Skin epidermis (tissue), 12 donors: ENCODE measurements around the gene POLR3K.
A peak's percentile ranks its signal among the peaks of the same experiment; 100 is the strongest.
"Not testable (repeated sequence)": the region's sequence is repeated elsewhere in the genome, so short reads cannot be mapped to it uniquely, and the experiment has no call there.

ENCODE experiments used
- H3K27ac ChIP-seq, 21 experiments: fragments of 200-600 bp; sonication (generic) in 11 of 21; one replicate each; pipeline ENCODE4 v1.5.0; 2020; ENCODE audit warnings: mild to moderate bottlenecking in 3 of 21, inconsistent platforms in 2 of 21, moderate library complexity in 2 of 21
- H3K4me3 ChIP-seq, 7 experiments: fragments of 200-600 bp; sonication (generic) in 2 of 7; one replicate each; pipeline ENCODE4 v1.5.0; 2020; ENCODE audit warnings: inconsistent platforms in 2 of 7, mild to moderate bottlenecking in 2 of 7, moderate library complexity in 1 of 7

POLR3K gene

GRCh38 chr16:34648-34987 lies 18.8 kb downstream of the POLR3K start:
- H3K4me3 ChIP-seq, result no peak overlapping the region
- peak overlapping the region in 5 of 21 experiments; percentile 10 to 62 (median 37) for H3K27ac ChIP-seq

GRCh38 chr16:33877-34647 lies 19.3 kb downstream of the POLR3K start:
- peak overlapping the region in 2 of 21 experiments; percentile 58 to 62 for H3K27ac ChIP-seq
- no peak overlapping the region for H3K4me3 ChIP-seq

- not testable (repeated sequence) for H3K4me3 ChIP-seq, H3K27ac ChIP-seq
Measured at GRCh38 chr16:33154-33876, 20.1 kb downstream of the POLR3K start.

- not testable (repeated sequence) for H3K4me3 ChIP-seq, H3K27ac ChIP-seq
Measured at GRCh38 chr16:30627-31026, 22.8 kb downstream of the POLR3K start.

GRCh38 chr16:25926-26348 lies 27.5 kb downstream of the POLR3K start:
- not testable (repeated sequence) for H3K4me3 ChIP-seq, H3K27ac ChIP-seq

GRCh38 chr16:24151-24550 lies 29.3 kb downstream of the POLR3K start:
- H3K27ac ChIP-seq, H3K4me3 ChIP-seq: not testable (repeated sequence)

- H3K4me3 ChIP-seq, H3K27ac ChIP-seq: not testable (repeated sequence)
Measured at GRCh38 chr16:20886-21285, 32.5 kb downstream of the POLR3K start.

GRCh38 chr16:17062-17765 lies 36.2 kb downstream of the POLR3K start:
- H3K27ac ChIP-seq, result not testable (repeated sequence)

GRCh38 chr16:10772-11171 lies 42.6 kb downstream of the POLR3K start:
- not testable (repeated sequence) for H3K4me3 ChIP-seq, H3K27ac ChIP-seq

More at GRCh38 chr16:17062-17765, 36.2 kb downstream of the POLR3K start:
- H3K4me3 ChIP-seq, result not testable (repeated sequence)

GRCh38 chr16:9903-10665 lies 43.3 kb downstream of the POLR3K start:
- Histone ChIP-seq H3K4me3 (no peak overlapping the region), H3K27ac (no peak overlapping the region)
